HepG2 (cell line): Measurements from ENCODE around the gene ADCY7. TPM values are rescaled to one million over a fixed set of nuclear protein-coding genes. Genes with fewer than 3 reads are reported as not detected.
A peak's percentile ranks its signal among the peaks of the same experiment; 100 is the strongest.

Experiments used
- ATRX ChIP-seq: sonication (generic); formaldehyde crosslinking; IDR thresholded peaks from 2 replicates; pipeline ENCODE4 v1.4.0; 2020; ENCODE audit warnings: missing genetic modification reagents, borderline replicate concordance
- FOXP1 ChIP-seq, 2 experiments: fragments of 450-650 bp in 1 of 2; IDR thresholded peaks; 2 replicates each; pipeline ENCODE4 v1.6.1; 2017 to 2018; ENCODE audit warnings: antibody characterized with exemption in 1 of 2
- GFI1 ChIP-seq: sonication (generic); formaldehyde crosslinking; IDR thresholded peaks from 2 replicates; pipeline ENCODE4 v1.5.0; 2020; ENCODE audit warnings: missing genetic modification reagents, mild to moderate bottlenecking, borderline replicate concordance
- HNRNPH1 ChIP-seq: fragments of 200-400 bp; formaldehyde crosslinking; optimal IDR thresholded peaks from 2 replicates; pipeline ENCODE3; 2017; ENCODE audit warnings: mild to moderate bottlenecking, low read depth, low read length
- MBD4 ChIP-seq: IDR thresholded peaks from 2 replicates; pipeline ENCODE4 v1.6.1; 2012; ENCODE audit warnings: low read length, inconsistent platforms, borderline replicate concordance
- NFRKB ChIP-seq: fragments of 450-650 bp; IDR thresholded peaks from 2 replicates; pipeline ENCODE4 v1.6.1; 2017
- NKX3-1 ChIP-seq: sonication (generic); formaldehyde crosslinking; IDR thresholded peaks from 2 replicates; pipeline ENCODE4 v1.5.0; 2020; ENCODE audit warnings: missing genetic modification reagents
- NR2F2 ChIP-seq: IDR thresholded peaks from 2 replicates; pipeline ENCODE4 v1.6.1; 2012; ENCODE audit warnings: low read depth, inconsistent platforms, borderline replicate concordance
- PHF20 ChIP-seq: sonication (generic); formaldehyde crosslinking; IDR thresholded peaks from 2 replicates; pipeline ENCODE4 v1.5.0; 2020; ENCODE audit warnings: mild to moderate bottlenecking, missing genetic modification reagents
- POGZ ChIP-seq: sonication (generic); formaldehyde crosslinking; IDR thresholded peaks from 2 replicates; pipeline ENCODE4 v1.4.0; 2020; ENCODE audit warnings: mild to moderate bottlenecking, missing genetic modification reagents
- RCOR2 ChIP-seq: IDR thresholded peaks from 2 replicates; pipeline ENCODE4 v1.6.1; 2016; ENCODE audit warnings: missing biosample characterization, missing genetic modification reagents
- RFXAP ChIP-seq: sonication (generic); formaldehyde crosslinking; IDR thresholded peaks from 2 replicates; pipeline ENCODE4 v1.4.0; 2020; ENCODE audit warnings: missing genetic modification reagents, borderline replicate concordance
- SP140L ChIP-seq: sonication (generic); formaldehyde crosslinking; IDR thresholded peaks from 2 replicates; pipeline ENCODE4 v1.4.0; 2020; ENCODE audit warnings: missing genetic modification reagents, borderline replicate concordance
- TBL1XR1 ChIP-seq: fragments of 150-350 bp; IDR thresholded peaks from 2 replicates; pipeline ENCODE4 v1.6.1; 2014; ENCODE audit warnings: borderline replicate concordance, low read length; ENCODE audit not compliant: partially characterized antibody
- TCF7L2 ChIP-seq: IDR thresholded peaks from 2 replicates; pipeline ENCODE4 v1.6.1; 2011; ENCODE audit warnings: mild to moderate bottlenecking, low read depth, low read length, moderate library complexity
- TEAD2 ChIP-seq: sonication (generic); formaldehyde crosslinking; IDR thresholded peaks from 2 replicates; pipeline ENCODE4 v1.9.0; 2021; ENCODE audit warnings: missing genetic modification reagents
- TRIM24 ChIP-seq: sonication (generic); formaldehyde crosslinking; IDR thresholded peaks from 2 replicates; pipeline ENCODE4 v1.8.0; 2022; ENCODE audit warnings: mild to moderate bottlenecking, missing genetic modification reagents
- U2AF1 ChIP-seq: fragments of 200-400 bp; formaldehyde crosslinking; optimal IDR thresholded peaks from 2 replicates; pipeline ENCODE3; 2017; ENCODE audit warnings: mild to moderate bottlenecking, low read depth, low read length
- ZFP41 ChIP-seq: sonication (generic); formaldehyde crosslinking; IDR thresholded peaks from 2 replicates; pipeline ENCODE4 v1.4.0; 2020; ENCODE audit warnings: mild to moderate bottlenecking, missing genetic modification reagents, borderline replicate concordance
- ZFX ChIP-seq: sonication (generic); formaldehyde crosslinking; IDR thresholded peaks from 2 replicates; pipeline ENCODE4 v1.4.0; 2020; ENCODE audit warnings: mild to moderate bottlenecking, low read depth, missing genetic modification reagents, moderate library complexity
- ZMYM3 ChIP-seq: sonication (generic); formaldehyde crosslinking; IDR thresholded peaks from 2 replicates; pipeline ENCODE4 v1.5.1; 2020; ENCODE audit warnings: mild to moderate bottlenecking, missing genetic modification reagents
- ZNF225 ChIP-seq: sonication (generic); formaldehyde crosslinking; IDR thresholded peaks from 2 replicates; pipeline ENCODE4 v1.4.0; 2020; ENCODE audit warnings: mild to moderate bottlenecking, missing genetic modification reagents
- ZNF230 ChIP-seq: sonication (generic); formaldehyde crosslinking; IDR thresholded peaks from 2 replicates; pipeline ENCODE4 v1.4.0; 2020; ENCODE audit warnings: mild to moderate bottlenecking, missing genetic modification reagents
- ZNF24 ChIP-seq: fragments of 450-650 bp; IDR thresholded peaks from 2 replicates; pipeline ENCODE4 v1.6.1; 2017; ENCODE audit warnings: antibody characterized with exemption, mild to moderate bottlenecking
- ZNF260 ChIP-seq: sonication (generic); formaldehyde crosslinking; IDR thresholded peaks from 2 replicates; pipeline ENCODE4 v1.4.0; 2020; ENCODE audit warnings: missing genetic modification reagents, low read depth, mild to moderate bottlenecking, borderline replicate concordance
- ZNF274 ChIP-seq: sonication (generic); formaldehyde crosslinking; IDR thresholded peaks from 2 replicates; pipeline ENCODE4 v1.5.1; 2020; ENCODE audit warnings: mild to moderate bottlenecking, missing genetic modification reagents
- ZNF557 ChIP-seq: sonication (generic); formaldehyde crosslinking; IDR thresholded peaks from 2 replicates; pipeline ENCODE4 v1.4.0; 2020; ENCODE audit warnings: missing genetic modification reagents
- ZNF672 ChIP-seq: sonication (generic); formaldehyde crosslinking; IDR thresholded peaks from 2 replicates; pipeline ENCODE4 v1.8.1; 2022; ENCODE audit warnings: missing genetic modification reagents
- ZSCAN9 ChIP-seq: IDR thresholded peaks from 2 replicates; pipeline ENCODE4 v1.6.1; 2016; ENCODE audit warnings: borderline replicate concordance
- polyA plus RNA-seq, 8 experiments: library from polyadenylated mRNA; depleted of rRNA in 3 of 8; stranded (reverse) in 7 of 8; unstranded in 1 of 8; fragments of >200 nt; fragmentation: Illumina TruSeq in 4 of 8; extraction: Trizol in 4 of 8; gene quantifications; 2 replicates each; pipeline versions ENCODE4 v1.2.1 to v1.2.3, GENCODE V29; 2011 to 2016; ENCODE audit warnings: low read depth in 4 of 8, missing spikeins in 1 of 8, mixed read lengths in 1 of 8; ENCODE audit not compliant: insufficient read depth in 1 of 8
- total RNA-seq, 5 experiments: library from RNA; depleted of rRNA; stranded (reverse); fragments of >200 nt; fragmentation: Illumina TruSeq; extraction: Trizol; gene quantifications; 2 replicates each; pipeline ENCODE4 v1.2.3, GENCODE V29; 2016; ENCODE audit warnings: low read depth in 1 of 5
- TF ChIP-seq, protein P1 (sequence below): sonication (generic); formaldehyde crosslinking; IDR thresholded peaks from 2 replicates; pipeline ENCODE4 v1.8.1; 2023; ENCODE audit warnings: missing genetic modification reagents, mild to moderate bottlenecking, borderline replicate concordance
- TF ChIP-seq, protein P2 (sequence below): sonication (generic); formaldehyde crosslinking; IDR thresholded peaks from 2 replicates; pipeline ENCODE4 v1.5.0; 2020; ENCODE audit warnings: mild to moderate bottlenecking, low read depth, missing genetic modification reagents, borderline replicate concordance
- TF ChIP-seq, protein P3 (sequence below): sonication (generic); formaldehyde crosslinking; conservative IDR thresholded peaks from 2 replicates; pipeline ENCODE4 v1.8.1; 2023; ENCODE audit warnings: missing genetic modification reagents

The ADCY7 gene
- total and polyA plus RNA-seq, 2 of the 13 experiments (the other 11 are each of a cell fraction or from before 2014, with no cell fraction given), result 2.2 to 4.3 TPM

DNA sequence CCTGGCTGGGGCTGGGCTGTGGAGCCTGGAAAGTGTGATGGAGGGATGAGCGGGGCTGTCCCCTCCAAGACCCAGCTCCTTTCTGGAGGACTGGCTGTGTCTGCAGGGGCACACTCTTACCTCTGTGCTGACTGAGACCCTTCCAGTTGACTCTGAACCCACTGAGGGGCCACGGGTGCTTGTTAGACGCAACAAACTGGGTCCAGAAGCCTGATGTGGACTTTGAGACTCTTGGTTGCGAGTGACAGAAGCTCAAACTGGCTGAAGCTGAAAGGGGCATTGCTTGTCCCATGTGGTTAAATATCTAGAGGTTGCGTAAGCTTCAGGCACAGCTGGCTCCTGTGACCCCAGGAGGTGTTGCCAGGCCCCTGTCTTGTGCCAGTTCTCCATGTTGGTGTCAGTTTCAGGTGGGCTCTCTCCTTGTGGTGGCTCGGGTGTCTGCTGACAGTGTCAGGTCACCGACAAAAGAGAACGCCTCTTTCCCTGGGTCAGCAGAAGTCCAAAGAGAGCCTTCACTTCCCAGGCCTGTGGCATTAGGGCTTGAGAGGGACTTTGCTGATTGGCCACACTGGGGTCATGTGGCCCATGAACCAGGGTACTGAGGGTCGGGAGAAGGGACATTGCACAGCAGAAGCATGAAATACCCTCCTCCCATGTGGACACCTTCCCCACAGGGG is 16.7 kb downstream of the ADCY7 start (continued):
- no peak for TF ChIP-seq ZNF260 (CRISPR knock-in tag)
- peak; percentile 70; the same call in 1 of the 2 replicates for TF ChIP-seq RFXAP (CRISPR knock-in tag)
- TF ChIP-seq ZNF274 (CRISPR knock-in tag), result 0 out of 2 replicates have a peak, but pooled peaks have one; percentile 55
- TF ChIP-seq, protein P1, sequence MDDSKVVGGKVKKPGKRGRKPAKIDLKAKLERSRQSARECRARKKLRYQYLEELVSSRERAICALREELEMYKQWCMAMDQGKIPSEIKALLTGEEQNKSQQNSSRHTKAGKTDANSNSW (CRISPR knock-in tag), result no peak
- no peak for TF ChIP-seq U2AF1
- no peak for TF ChIP-seq HNRNPH1
- TF ChIP-seq ZSCAN9 (CRISPR knock-in tag), result peak; percentile 68; the same call in 1 of the 2 replicates
- TF ChIP-seq SP140L (CRISPR knock-in tag), result no peak
- TF ChIP-seq ZFP41 (CRISPR knock-in tag), result no peak; the same call in 1 of the 2 replicates
- TF ChIP-seq NR2F2, result no peak; the same call in 1 of the 2 replicates
- no peak for TF ChIP-seq TBL1XR1
- TF ChIP-seq GFI1 (CRISPR knock-in tag), result no peak
- no peak for TF ChIP-seq NKX3-1
- no peak for TF ChIP-seq ZNF24
- TF ChIP-seq, protein P2, sequence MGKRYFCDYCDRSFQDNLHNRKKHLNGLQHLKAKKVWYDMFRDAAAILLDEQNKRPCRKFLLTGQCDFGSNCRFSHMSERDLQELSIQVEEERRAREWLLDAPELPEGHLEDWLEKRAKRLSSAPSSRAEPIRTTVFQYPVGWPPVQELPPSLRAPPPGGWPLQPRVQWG (CRISPR knock-in tag), result no peak
- no peak for TF ChIP-seq TCF7L2
- TF ChIP-seq, protein P3, sequence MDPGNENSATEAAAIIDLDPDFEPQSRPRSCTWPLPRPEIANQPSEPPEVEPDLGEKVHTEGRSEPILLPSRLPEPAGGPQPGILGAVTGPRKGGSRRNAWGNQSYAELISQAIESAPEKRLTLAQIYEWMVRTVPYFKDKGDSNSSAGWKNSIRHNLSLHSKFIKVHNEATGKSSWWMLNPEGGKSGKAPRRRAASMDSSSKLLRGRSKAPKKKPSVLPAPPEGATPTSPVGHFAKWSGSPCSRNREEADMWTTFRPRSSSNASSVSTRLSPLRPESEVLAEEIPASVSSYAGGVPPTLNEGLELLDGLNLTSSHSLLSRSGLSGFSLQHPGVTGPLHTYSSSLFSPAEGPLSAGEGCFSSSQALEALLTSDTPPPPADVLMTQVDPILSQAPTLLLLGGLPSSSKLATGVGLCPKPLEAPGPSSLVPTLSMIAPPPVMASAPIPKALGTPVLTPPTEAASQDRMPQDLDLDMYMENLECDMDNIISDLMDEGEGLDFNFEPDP, result no peak
- 0 out of 2 replicates have a peak, but pooled peaks have one; percentile 47 for TF ChIP-seq ZNF557 (CRISPR knock-in tag)
- TF ChIP-seq ZFX (CRISPR knock-in tag), result no peak
- TF ChIP-seq ZNF672, result no peak
- no peak for TF ChIP-seq ATRX (CRISPR knock-in tag)
- TF ChIP-seq POGZ (CRISPR knock-in tag), result no peak; the same call in 1 of the 2 replicates
- TF ChIP-seq NFRKB, result no peak
- no peak for TF ChIP-seq MBD4
- TF ChIP-seq PHF20 (CRISPR knock-in tag), result peak; percentile 43; the same call in 1 of the 2 replicates
- TF ChIP-seq ZNF225 (CRISPR knock-in tag), result no peak
- TF ChIP-seq TEAD2, result no peak
- no peak for TF ChIP-seq TRIM24
- TF ChIP-seq ZMYM3 (CRISPR knock-in tag), result no peak; the same call in 1 of the 2 replicates
- TF ChIP-seq ZNF230 (CRISPR knock-in tag), result no peak; the same call in 1 of the 2 replicates
- no peak for TF ChIP-seq FOXP1 (IDR thresholded peaks at IDR 0.05)
- peak; percentile 12; the same call in 1 of the 2 replicates for TF ChIP-seq FOXP1 (CRISPR knock-in tag; IDR thresholded peaks at IDR 0.05)
- TF ChIP-seq RCOR2 (CRISPR knock-in tag), result 0 out of 2 replicates have a peak, but pooled peaks have one; percentile 41
